ENCODE results near the gene MDH1.
"Not testable (repeated sequence)": the region's sequence is repeated elsewhere in the genome, so short reads cannot be mapped to it uniquely, and the experiment has no call there.

DNA sequence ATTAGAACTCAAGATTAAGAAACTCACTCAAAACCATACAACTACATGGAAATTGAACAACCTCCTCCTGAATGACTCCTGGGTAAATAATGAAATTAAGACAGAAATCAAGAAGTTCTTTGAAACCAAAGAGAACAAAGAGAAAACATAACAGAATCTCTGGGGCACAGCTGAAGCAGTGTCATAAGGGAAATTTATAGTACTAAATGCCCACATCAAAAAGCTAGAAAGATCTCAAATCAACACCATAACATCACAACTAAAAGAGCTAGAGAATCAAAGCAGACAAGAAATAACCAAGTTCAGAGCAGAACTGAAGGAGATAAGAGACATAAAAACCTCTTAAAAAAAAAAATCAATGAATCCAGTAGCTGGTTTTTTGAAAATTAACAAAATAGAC is 30.9 kb upstream of the MDH1 start:
- TF ChIP-seq, protein P1, sequence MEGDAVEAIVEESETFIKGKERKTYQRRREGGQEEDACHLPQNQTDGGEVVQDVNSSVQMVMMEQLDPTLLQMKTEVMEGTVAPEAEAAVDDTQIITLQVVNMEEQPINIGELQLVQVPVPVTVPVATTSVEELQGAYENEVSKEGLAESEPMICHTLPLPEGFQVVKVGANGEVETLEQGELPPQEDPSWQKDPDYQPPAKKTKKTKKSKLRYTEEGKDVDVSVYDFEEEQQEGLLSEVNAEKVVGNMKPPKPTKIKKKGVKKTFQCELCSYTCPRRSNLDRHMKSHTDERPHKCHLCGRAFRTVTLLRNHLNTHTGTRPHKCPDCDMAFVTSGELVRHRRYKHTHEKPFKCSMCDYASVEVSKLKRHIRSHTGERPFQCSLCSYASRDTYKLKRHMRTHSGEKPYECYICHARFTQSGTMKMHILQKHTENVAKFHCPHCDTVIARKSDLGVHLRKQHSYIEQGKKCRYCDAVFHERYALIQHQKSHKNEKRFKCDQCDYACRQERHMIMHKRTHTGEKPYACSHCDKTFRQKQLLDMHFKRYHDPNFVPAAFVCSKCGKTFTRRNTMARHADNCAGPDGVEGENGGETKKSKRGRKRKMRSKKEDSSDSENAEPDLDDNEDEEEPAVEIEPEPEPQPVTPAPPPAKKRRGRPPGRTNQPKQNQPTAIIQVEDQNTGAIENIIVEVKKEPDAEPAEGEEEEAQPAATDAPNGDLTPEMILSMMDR (IDR thresholded peaks at IDR 0.05): not testable (repeated sequence)
- TF ChIP-seq POLR2A, POLR2AphosphoS5, EP300 (IDR thresholded peaks at IDR 0.05): not testable (repeated sequence)

Measured in sigmoid colon (tissue), 4 donors.